Measurements from ENCODE around the gene GNG13.
"Not testable (repeated sequence)": the region's sequence is repeated elsewhere in the genome, so short reads cannot be mapped to it uniquely, and the experiment has no call there.

The GNG13 gene

GRCh38 chr16:822909-823297 is 22.4 kb upstream of the GNG13 start:
- no peak overlapping the region for H3K27ac Mint-ChIP-seq
- H3K4me1 Mint-ChIP-seq (ENCODE audit: low read depth): peaks cover 11% of the 10 kb centered on the region
- no peaks in the 10 kb centered on the region for H3K36me3 Mint-ChIP-seq (ENCODE audit: low read depth)
- H3K9me3 Mint-ChIP-seq: no peaks in the 10 kb centered on the region
- no peak overlapping the region for H3K4me3 Mint-ChIP-seq
- peaks cover 18% of the 10 kb centered on the region for H3K27me3 Mint-ChIP-seq

DNA sequence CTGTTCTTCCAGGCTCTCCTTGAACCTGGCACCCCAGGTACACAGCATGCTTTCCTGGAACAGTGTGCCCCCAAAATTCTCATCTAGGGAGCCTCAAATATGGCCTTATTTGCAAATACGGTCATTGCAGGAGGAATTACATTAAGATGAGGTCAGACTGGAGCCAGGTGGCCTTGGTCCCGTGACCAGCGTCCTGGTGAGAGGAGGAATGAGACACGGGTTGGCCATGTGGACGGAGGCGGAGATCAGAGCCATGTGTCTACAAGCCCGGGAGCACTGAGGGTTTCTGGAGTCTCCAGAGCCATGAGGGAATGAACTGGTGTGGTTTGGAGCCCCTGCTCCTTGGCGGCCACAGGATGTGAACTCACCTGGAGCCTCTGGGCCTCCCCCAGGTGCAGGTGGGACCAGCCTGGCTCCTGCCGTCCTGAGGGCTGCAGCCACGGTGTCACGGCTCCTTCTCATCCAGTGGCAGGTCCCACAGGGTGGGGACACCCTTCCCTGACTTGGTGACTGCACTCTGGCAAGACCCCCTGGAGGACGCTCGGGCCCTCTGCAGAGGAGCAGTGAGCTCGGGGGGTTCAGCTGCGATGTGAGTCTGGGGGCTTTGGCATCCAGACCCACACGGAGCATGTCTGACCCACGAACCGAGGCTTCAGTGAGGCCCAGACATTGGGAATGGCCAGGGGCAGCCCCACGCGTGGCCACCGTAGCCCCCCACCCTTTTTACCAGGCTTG is 21.8 kb upstream of the GNG13 start:
- no peaks in the 10 kb centered on the region for H3K36me3 Mint-ChIP-seq (ENCODE audit: low read depth)
- peaks cover 11% of the 10 kb centered on the region for H3K4me1 Mint-ChIP-seq (ENCODE audit: low read depth)
- no peaks in the 10 kb centered on the region for H3K9me3 Mint-ChIP-seq
- peaks cover 18% of the 10 kb centered on the region for H3K27me3 Mint-ChIP-seq
- no peak overlapping the region for H3K4me3 Mint-ChIP-seq
- no peak overlapping the region for H3K27ac Mint-ChIP-seq

GRCh38 chr16:821751-822150 is 21.2 kb upstream of the GNG13 start:
- Mint-ChIP-seq H3K27ac (no peak overlapping the region), H3K36me3 (ENCODE audit: low read depth) (no peaks in the 10 kb centered on the region), H3K4me1 (ENCODE audit: low read depth) (peaks cover 11% of the 10 kb centered on the region), H3K27me3 (peaks cover 18% of the 10 kb centered on the region), H3K4me3 (no peak overlapping the region), H3K9me3 (no peaks in the 10 kb centered on the region)

- no peaks in the 10 kb centered on the region for H3K9me3 Mint-ChIP-seq
- H3K36me3 Mint-ChIP-seq (ENCODE audit: low read depth): no peaks in the 10 kb centered on the region
- H3K27ac Mint-ChIP-seq: no peak overlapping the region
- H3K4me1 Mint-ChIP-seq (ENCODE audit: low read depth): peaks cover 11% of the 10 kb centered on the region
- H3K27me3 Mint-ChIP-seq: peaks cover 16% of the 10 kb centered on the region
- H3K4me3 Mint-ChIP-seq: no peak overlapping the region
Observed at GRCh38 chr16:820748-821147, 20.2 kb upstream of the GNG13 start.

DNA sequence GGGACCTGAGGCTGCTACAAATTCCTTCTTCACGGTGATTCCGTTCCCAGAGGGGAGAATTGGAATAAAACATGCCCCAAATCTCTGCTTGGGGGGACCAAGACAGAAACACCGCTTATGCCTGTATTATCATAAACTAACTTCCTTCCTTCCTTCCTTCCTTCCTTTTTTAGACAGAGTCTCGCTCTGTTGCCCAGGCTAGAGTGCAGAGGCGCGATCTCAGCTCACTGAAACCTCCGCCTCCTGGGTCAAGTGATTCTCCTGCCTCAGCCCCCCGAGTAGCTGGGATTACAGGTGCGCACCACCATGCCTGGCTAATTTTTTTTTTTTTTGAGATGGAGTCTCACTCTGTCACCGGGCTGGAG is 19.5 kb upstream of the GNG13 start:
- H3K27me3 Mint-ChIP-seq: peaks cover 14% of the 10 kb centered on the region
- not testable (repeated sequence) for H3K9me3 Mint-ChIP-seq; H3K4me3 Mint-ChIP-seq; H3K27ac Mint-ChIP-seq; H3K36me3 Mint-ChIP-seq (ENCODE audit: low read depth)
- peaks cover 11% of the 10 kb centered on the region for H3K4me1 Mint-ChIP-seq (ENCODE audit: low read depth)

GRCh38 chr16:819336-820043 is 19.0 kb upstream of the GNG13 start:
- H3K36me3 Mint-ChIP-seq (ENCODE audit: low read depth): no peaks in the 10 kb centered on the region
- H3K4me1 Mint-ChIP-seq (ENCODE audit: low read depth): peaks cover 11% of the 10 kb centered on the region
- H3K4me3 Mint-ChIP-seq: no peak overlapping the region
- H3K27ac Mint-ChIP-seq: no peak overlapping the region
- H3K27me3 Mint-ChIP-seq: peaks cover 19% of the 10 kb centered on the region
- H3K9me3 Mint-ChIP-seq: no peaks in the 10 kb centered on the region

DNA sequence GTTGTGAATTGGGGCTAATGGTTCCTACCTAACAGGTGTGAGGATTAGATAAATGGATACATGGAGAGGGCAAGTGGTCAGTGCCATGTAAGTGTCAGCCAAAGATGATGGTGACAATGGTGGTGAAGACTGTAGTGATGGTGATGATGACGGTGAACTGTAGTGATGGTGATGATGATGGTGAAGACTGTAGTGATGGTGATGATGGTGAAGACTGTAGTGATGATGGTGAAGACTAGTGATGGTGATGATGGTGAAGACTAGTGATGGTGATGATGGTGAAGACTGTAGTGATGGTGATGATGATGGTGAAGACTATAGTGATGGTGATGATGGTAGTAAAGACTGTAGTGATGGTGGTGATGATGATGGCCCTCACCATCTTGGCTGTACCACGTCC is 18.1 kb upstream of the GNG13 start:
- no peak overlapping the region for H3K4me3 Mint-ChIP-seq
- no peaks in the 10 kb centered on the region for H3K9me3 Mint-ChIP-seq
- H3K27me3 Mint-ChIP-seq: peaks cover 23% of the 10 kb centered on the region
- peaks cover 11% of the 10 kb centered on the region for H3K4me1 Mint-ChIP-seq (ENCODE audit: low read depth)
- no peak overlapping the region for H3K27ac Mint-ChIP-seq
- H3K36me3 Mint-ChIP-seq (ENCODE audit: low read depth): no peaks in the 10 kb centered on the region

GRCh38 chr16:818132-818531 is 17.6 kb upstream of the GNG13 start:
- Mint-ChIP-seq H3K9me3 (no peaks in the 10 kb centered on the region), H3K4me3 (no peak overlapping the region), H3K4me1 (ENCODE audit: low read depth) (peaks cover 11% of the 10 kb centered on the region), H3K27ac (no peak overlapping the region), H3K36me3 (ENCODE audit: low read depth) (no peaks in the 10 kb centered on the region), H3K27me3 (peaks cover 21% of the 10 kb centered on the region)

- H3K27me3 Mint-ChIP-seq: peaks cover 25% of the 10 kb centered on the region
- H3K4me3 Mint-ChIP-seq: no peak overlapping the region
- no peak overlapping the region for H3K27ac Mint-ChIP-seq
- no peaks in the 10 kb centered on the region for H3K36me3 Mint-ChIP-seq (ENCODE audit: low read depth)
- peaks cover 11% of the 10 kb centered on the region for H3K4me1 Mint-ChIP-seq (ENCODE audit: low read depth)
- H3K9me3 Mint-ChIP-seq: no peaks in the 10 kb centered on the region
Observed at GRCh38 chr16:817001-817906, 16.7 kb upstream of the GNG13 start.

- Mint-ChIP-seq H3K27me3 (peaks cover 25% of the 10 kb centered on the region), H3K4me1 (ENCODE audit: low read depth) (peaks cover 11% of the 10 kb centered on the region), H3K9me3 (no peaks in the 10 kb centered on the region), H3K4me3 (no peak overlapping the region), H3K27ac (no peak overlapping the region), H3K36me3 (ENCODE audit: low read depth) (no peaks in the 10 kb centered on the region)
Observed at GRCh38 chr16:815861-816260, 15.3 kb upstream of the GNG13 start.

DNA sequence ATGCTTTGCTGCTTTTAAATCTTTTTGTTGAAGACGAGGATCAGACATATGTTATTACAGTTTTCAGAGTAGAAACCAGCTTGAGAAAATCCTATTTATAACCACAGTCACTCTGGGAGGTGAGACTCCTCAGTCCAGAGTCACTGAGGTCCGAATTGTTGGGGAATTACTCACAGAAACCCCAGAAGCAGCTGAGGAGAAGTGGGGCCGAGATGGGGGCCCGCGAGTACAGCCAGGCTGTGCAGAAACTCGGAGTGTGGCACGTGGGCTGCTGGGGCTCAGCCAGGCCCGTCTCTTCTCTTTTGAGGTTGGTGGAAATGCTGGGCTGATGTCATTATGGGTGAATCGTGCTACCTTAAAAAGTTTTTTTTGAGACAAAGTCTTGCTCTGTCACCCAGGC is 14.4 kb upstream of the GNG13 start:
- H3K36me3 Mint-ChIP-seq (ENCODE audit: low read depth): no peaks in the 10 kb centered on the region
- no peaks in the 10 kb centered on the region for H3K9me3 Mint-ChIP-seq
- no peak overlapping the region for H3K4me3 Mint-ChIP-seq
- H3K27me3 Mint-ChIP-seq: peaks cover 22% of the 10 kb centered on the region
- no peak overlapping the region for H3K27ac Mint-ChIP-seq
- peaks cover 9% of the 10 kb centered on the region for H3K4me1 Mint-ChIP-seq (ENCODE audit: low read depth)

DNA sequence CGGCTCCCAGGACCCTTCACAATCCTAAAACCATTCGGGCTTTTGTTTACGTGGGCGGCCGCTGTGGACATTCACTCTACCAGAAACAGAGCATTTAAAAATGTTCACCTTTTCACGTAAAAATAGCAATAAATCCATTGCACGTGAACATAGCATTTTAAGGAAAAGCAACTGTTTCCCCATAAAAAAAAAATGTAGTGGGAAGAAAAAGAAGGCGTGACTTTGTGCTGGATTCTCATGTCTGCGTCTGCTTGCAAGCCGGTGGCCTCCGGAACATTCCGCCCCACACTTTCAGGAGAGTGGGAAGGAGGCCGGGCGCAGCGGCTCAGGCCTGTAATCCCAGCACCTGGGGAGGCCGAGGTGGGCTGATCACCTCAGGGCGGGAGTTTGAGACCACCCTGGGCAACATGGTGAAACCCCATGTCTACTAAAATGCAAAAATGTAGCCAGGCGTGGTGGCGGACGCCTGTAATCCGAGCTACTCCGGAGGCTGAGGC is 13.4 kb upstream of the GNG13 start:
- Mint-ChIP-seq H3K9me3 (no peaks in the 10 kb centered on the region), H3K27me3 (peaks cover 17% of the 10 kb centered on the region), H3K4me3 (no peak overlapping the region), H3K36me3 (ENCODE audit: low read depth) (no peaks in the 10 kb centered on the region), H3K27ac (no peak overlapping the region), H3K4me1 (ENCODE audit: low read depth) (peaks cover 5% of the 10 kb centered on the region)

DNA sequence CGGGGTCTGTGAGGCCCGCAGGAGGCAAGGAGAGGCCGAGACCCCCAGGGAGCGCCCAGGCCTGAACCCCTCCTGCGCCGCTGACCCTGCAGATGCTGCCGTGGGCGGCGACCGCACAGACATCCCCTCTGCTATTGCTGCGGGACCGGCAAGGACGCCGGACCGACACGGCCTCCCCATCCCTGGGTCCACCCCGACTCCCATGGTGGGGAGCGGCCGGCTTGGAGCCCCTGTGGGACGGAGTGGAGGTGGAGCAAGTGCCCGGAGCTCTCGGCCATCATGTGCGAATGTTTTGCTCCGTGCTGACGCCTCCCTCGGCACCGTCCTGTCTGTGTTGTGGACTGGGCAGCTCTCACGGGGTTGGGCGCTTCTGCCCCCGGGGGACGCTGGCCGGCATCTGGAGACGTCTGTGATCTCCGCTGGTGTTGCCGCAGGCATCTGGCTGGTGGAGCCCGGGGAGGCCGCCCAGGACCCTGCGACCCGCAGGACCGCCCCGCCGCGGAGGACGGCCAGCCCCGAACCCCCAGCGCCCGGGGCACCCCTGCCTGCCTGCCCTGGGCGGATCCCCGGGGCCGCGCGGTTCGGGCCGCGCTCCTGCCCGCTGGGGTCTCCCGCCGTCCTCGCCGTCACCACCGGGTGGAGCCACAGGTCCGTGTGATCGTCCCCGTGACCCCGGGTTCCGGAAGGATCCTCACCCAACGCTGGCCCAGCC is 12.8 kb upstream of the GNG13 start:
- peaks cover 17% of the 10 kb centered on the region for H3K27me3 Mint-ChIP-seq
- no peaks in the 10 kb centered on the region for H3K9me3 Mint-ChIP-seq
- H3K4me1 Mint-ChIP-seq (ENCODE audit: low read depth): peaks cover 9% of the 10 kb centered on the region
- no peak overlapping the region for H3K27ac Mint-ChIP-seq
- H3K36me3 Mint-ChIP-seq (ENCODE audit: low read depth): no peaks in the 10 kb centered on the region
- H3K4me3 Mint-ChIP-seq: no peak overlapping the region

DNA sequence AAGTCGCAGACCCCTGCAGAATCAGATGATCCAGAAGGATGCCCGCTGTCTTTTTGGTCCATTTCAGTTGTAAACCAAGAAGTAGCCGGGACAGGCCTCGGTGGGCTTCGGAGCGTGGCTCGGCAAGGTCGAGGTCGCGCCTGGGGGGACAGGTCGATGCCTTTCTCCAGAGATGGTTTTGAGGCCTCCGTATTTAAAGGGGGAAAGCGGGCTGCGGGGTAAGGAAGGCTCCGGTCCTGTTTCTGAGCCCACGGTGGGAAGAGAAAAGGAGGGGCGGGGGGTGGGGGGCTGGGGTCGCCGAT is 7.5 kb upstream of the GNG13 start:
- no peaks in the 10 kb centered on the region for H3K9me3 Mint-ChIP-seq
- H3K27me3 Mint-ChIP-seq: peaks cover 8% of the 10 kb centered on the region
- H3K27ac Mint-ChIP-seq: peak overlapping the region; percentile 95
- H3K4me3 Mint-ChIP-seq: peak overlapping the region; percentile 97
- H3K4me1 Mint-ChIP-seq (ENCODE audit: low read depth): peaks cover 18% of the 10 kb centered on the region
- no peaks in the 10 kb centered on the region for H3K36me3 Mint-ChIP-seq (ENCODE audit: low read depth)

All from stimulated activated naive CD8-positive, alpha-beta T cell treated with anti-CD3 and anti-CD28 coated beads, Interleukin-15, Interleukin-2, amounts not matched to agents 100 ng/mL and 50 ng/mL, for 24 hours (primary cell).